ENCODE measurements around the gene CIROP. TPM values are rescaled to one million over a fixed set of nuclear protein-coding genes. Genes with fewer than 3 reads are reported as not detected.

The CIROP gene
- total RNA-seq, 4 donors from 2014 or later, result not detected

DNA sequence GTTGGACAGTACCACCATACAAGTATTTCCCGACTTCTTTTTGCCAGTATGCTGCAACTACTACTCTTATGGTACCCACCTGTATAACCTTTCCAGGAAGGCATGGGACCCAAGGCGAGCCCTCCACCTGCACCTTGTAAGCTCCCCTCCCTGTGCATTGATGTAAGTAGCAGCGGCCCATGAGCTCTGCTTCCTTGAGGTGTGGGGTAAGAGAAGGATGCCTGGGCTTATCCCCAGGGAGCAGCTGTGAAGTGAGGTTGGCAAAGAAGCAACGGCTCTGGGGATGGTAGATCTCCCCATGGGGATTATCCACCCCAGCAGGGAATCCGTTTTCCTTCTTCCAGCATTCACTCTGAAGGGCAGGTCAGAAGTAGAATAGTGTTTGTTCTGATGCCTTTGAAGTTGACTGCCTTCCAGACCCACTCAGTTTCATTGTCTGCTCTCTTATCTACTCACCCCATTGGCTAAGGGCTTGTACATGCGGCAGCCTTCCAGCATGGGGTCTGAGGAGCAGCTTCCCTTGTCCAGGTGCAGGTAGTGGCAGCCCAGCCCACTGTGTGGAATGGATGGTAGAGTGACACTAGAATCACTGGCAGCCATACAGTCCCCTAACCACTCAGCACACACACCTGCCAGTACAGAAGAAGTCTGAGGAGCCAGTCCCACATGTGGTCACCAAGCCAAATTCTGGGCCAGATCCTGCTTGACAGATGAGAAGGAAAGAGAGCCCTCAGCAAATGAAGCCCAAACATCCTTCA, 3.4 kb downstream of the CIROP start:
- TF ChIP-seq POLR2A (IDR thresholded peaks at IDR 0.05), result no peak
- TF ChIP-seq, protein P1, sequence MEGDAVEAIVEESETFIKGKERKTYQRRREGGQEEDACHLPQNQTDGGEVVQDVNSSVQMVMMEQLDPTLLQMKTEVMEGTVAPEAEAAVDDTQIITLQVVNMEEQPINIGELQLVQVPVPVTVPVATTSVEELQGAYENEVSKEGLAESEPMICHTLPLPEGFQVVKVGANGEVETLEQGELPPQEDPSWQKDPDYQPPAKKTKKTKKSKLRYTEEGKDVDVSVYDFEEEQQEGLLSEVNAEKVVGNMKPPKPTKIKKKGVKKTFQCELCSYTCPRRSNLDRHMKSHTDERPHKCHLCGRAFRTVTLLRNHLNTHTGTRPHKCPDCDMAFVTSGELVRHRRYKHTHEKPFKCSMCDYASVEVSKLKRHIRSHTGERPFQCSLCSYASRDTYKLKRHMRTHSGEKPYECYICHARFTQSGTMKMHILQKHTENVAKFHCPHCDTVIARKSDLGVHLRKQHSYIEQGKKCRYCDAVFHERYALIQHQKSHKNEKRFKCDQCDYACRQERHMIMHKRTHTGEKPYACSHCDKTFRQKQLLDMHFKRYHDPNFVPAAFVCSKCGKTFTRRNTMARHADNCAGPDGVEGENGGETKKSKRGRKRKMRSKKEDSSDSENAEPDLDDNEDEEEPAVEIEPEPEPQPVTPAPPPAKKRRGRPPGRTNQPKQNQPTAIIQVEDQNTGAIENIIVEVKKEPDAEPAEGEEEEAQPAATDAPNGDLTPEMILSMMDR (IDR thresholded peaks at IDR 0.05), result no peak
- intact Hi-C loops (cut with DNase I; ENCODE audit: low total_unique reads), result no loop called here
- H3K4me3 ChIP-seq (ENCODE audit: low read depth, poor library complexity, severe bottlenecking), result no peak overlapping the region
- peak in 1 of 2 donors; percentile 45 for DNase-seq (ENCODE audit: low spot score in 2 of 2)
- WGBS, 2 donors, result 78 to 89% methylated on average over 6 of the region's 6 CpGs

DNA sequence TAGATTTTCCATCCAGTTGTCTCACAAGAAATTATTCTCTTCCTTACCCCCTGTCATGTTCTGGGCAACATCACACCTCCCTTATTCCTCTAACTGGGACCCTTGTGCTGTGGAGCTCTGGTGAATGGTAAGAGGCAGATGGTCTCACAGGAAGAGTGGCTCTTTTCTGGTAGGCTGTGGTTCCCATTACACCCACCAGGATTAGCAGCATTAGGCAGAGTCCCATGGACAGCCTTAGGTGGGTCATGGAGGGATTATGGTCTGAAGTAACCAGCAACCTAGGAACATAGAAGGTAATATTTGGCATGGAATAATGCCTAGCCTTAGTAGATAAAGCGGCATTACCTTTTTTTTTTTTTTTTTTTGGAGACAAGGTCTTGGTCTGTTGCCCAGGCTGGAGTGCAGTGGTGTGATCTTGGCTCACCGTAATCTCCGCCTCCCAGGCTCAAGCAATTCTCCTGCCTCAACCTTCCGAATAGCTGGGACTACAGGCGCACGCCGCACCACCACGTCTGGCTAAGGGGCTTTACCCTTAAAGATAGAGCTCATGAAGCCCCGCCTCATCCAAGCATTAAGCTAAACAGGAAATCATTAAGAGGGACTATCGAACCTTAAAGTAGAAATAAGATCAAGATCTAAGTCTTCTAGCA, 5.5 kb downstream of the CIROP start:
- no peak overlapping the region for H3K4me3 ChIP-seq (ENCODE audit: low read depth, poor library complexity, severe bottlenecking)
- intact Hi-C loops (cut with DNase I; ENCODE audit: low total_unique reads), result no loop called here
- WGBS, 2 donors, result 87 to 88% methylated on average over 10 of the region's 10 CpGs
- TF ChIP-seq, protein P1 (IDR thresholded peaks at IDR 0.05), result no peak
- TF ChIP-seq POLR2A (IDR thresholded peaks at IDR 0.05), result no peak
- DNase-seq (ENCODE audit: low spot score in 2 of 2), result no peak

GRCh38 chr14:23097786-23098185, 7.0 kb downstream of the CIROP start:
- H3K4me3 ChIP-seq (ENCODE audit: low read depth, poor library complexity, severe bottlenecking), result no peak overlapping the region
- no peak for DNase-seq (ENCODE audit: low spot score in 2 of 2)
- WGBS, 2 donors, result 88 to 89% methylated on average over 7 of the region's 7 CpGs
- intact Hi-C loops (cut with DNase I; ENCODE audit: low total_unique reads), result no loop called here
- TF ChIP-seq, protein P1 (IDR thresholded peaks at IDR 0.05), result no peak
- no peak for TF ChIP-seq POLR2A (IDR thresholded peaks at IDR 0.05)

DNA sequence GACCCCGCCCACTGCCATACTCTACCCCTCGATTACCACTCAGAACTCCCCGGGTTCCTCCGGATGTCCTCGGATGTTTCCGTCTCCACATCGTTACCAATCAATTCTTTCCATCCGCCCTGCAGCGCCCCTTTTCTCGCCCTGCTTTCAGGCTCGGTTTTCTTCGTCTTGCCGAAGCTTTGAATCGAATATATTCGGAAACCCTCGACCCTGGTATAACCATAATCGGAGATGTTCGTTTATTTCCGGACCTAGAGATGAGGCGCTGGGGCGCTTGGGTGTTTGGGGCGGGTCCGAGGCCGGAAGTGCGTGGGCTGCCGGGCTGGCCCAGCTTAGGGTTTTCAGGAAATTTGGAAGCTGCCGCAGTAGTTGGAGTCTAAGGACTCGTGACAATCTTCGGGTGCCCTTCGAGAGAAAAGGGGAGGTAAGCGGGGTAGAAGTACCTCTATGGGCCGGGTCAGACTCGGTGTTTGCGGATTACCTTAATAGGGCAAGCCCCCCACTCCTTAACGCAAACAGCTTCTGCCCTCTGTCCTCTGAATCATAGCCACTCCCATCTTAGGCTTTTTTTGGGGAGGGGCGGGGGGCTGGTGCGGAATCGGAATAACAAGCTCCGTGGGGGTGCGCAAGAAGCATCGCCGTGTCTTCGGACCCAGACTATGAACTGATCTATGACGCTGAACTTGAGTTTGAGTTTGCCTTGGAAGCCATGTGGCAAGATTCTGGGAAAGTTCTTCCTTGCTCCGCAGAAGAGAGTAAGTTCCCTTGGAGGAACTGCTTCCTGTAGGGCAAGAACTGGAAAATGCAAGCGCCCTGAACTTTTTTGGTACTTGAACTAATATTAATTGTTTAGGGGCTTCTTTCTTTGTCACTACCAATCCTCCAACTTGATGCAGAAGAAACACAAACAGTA, 9.3 kb downstream of the CIROP start, which contains the start of gene C14orf119:
C14orf119 (plus strand) TSS at position 310 of the 913 bp plus-strand sequence. CDS start 2,154 bp downstream, outside the sequence.
- DNase-seq (ENCODE audit: low spot score in 2 of 2), result peak; percentile 100
- TF ChIP-seq, protein P1 (IDR thresholded peaks at IDR 0.05), result no peak
- TF ChIP-seq POLR2A (IDR thresholded peaks at IDR 0.05), result peak in 1 of 2 donors; percentile 70
- peak within 1 kb of the TSS; percentile 65 for H3K4me3 ChIP-seq (ENCODE audit: low read depth, poor library complexity, severe bottlenecking)
- 0 to 1% methylated on average over 45 to 46 of the region's 46 CpGs for WGBS, 2 donors
- intact Hi-C loops (cut with DNase I; ENCODE audit: low total_unique reads), result no loop called here

- peak in 1 of 2 donors; percentile 80 for TF ChIP-seq POLR2A (IDR thresholded peaks at IDR 0.05)
- TF ChIP-seq, protein P1 (IDR thresholded peaks at IDR 0.05), result peak in 1 of 3 donors; percentile 28
- 0 to 1% methylated on average over 38 to 44 of the region's 55 CpGs for WGBS, 2 donors
- H3K4me3 ChIP-seq (ENCODE audit: low read depth, poor library complexity, severe bottlenecking), result peak within 1 kb of the TSS; percentile 65
- DNase-seq (ENCODE audit: low spot score in 2 of 2), result peak in 1 of 2 donors; percentile 76
- intact Hi-C loops (cut with DNase I; ENCODE audit: low total_unique reads), result no loop called here
These were observed 10.1 kb downstream of the CIROP start, which contains the start of gene ACIN1 for GRCh38 chr14:23094666-23095195. TSS of gene ACIN1 (minus strand) at chr14:23095136. CDS start at chr14:23095112, 24 bp downstream.

All from lower leg skin (tissue), 4 donors.